Measurements from ENCODE around the gene DLG1. TPM values are rescaled to one million over a fixed set of nuclear protein-coding genes. Genes with fewer than 3 reads are reported as not detected.
A peak's percentile ranks its signal among the peaks of the same experiment; 100 is the strongest.

DLG1 gene
- total RNA-seq, 1 donor from 2014 or later = 115 TPM

DNA sequence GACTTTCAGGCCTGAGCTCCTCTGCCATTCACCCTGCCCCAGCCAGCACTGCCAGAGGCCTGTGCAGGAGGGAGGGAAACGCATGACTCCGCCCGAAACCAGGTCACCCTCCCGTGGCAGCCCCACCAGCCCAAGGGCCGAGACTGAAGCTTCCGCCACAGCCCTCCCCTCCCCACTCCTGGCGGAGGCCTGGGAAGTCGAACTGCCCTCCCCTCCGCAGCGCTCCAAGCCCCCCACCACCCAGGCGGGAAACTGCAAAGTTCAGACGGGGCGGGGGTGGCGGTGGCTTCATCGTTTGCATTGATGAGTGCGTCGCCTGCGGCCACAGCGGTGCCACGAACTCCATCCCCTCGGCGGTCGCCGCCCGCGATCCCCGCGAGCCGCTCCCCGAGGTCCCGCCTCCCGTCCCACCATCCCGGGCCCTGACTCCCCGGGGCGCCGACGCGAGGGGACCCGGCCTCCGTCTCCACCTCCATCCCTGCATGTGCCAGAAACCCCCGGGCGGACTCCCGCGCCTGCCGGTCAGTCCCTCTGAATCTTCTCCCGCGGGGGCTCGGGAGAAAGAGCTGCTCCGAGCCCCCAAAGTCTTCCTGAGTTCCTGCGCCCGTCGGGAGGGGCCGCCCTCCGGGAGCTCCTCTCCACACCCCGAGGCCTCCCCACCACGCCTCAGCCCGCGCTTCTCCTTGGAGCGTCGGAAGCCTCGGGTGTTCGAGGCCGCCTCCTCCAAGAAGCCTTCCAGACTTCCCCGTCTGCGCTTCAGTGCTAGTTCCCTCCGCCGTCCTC is 269.5 kb downstream of the DLG1 start:
- Histone ChIP-seq H3K9me3 (no peaks in the 10 kb centered on the region), H3K27ac (peak overlapping the region; percentile 69), H3K4me1 (peaks cover 26% of the 10 kb centered on the region), H3K27me3 (no peaks in the 10 kb centered on the region), H3K36me3 (no peaks in the 10 kb centered on the region), H3K4me3 (peak overlapping the region; percentile 50 to 68)
- peak in 1 of 2 donors; percentile 19 for TF ChIP-seq POLR2AphosphoS5 (IDR thresholded peaks at IDR 0.05; ENCODE audit: insufficient read depth in 1 of 2, low read depth in 1 of 2)
- TF ChIP-seq, protein P1, sequence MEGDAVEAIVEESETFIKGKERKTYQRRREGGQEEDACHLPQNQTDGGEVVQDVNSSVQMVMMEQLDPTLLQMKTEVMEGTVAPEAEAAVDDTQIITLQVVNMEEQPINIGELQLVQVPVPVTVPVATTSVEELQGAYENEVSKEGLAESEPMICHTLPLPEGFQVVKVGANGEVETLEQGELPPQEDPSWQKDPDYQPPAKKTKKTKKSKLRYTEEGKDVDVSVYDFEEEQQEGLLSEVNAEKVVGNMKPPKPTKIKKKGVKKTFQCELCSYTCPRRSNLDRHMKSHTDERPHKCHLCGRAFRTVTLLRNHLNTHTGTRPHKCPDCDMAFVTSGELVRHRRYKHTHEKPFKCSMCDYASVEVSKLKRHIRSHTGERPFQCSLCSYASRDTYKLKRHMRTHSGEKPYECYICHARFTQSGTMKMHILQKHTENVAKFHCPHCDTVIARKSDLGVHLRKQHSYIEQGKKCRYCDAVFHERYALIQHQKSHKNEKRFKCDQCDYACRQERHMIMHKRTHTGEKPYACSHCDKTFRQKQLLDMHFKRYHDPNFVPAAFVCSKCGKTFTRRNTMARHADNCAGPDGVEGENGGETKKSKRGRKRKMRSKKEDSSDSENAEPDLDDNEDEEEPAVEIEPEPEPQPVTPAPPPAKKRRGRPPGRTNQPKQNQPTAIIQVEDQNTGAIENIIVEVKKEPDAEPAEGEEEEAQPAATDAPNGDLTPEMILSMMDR (IDR thresholded peaks at IDR 0.05) = no peak
- TF ChIP-seq POLR2A (IDR thresholded peaks at IDR 0.05) = no peak
- intact Hi-C loops (cut with DNase I) = no loop called here
- DNase-seq (ENCODE audit: extremely low spot score in 2 of 2) = peak in 1 of 2 donors; percentile 86

DNA sequence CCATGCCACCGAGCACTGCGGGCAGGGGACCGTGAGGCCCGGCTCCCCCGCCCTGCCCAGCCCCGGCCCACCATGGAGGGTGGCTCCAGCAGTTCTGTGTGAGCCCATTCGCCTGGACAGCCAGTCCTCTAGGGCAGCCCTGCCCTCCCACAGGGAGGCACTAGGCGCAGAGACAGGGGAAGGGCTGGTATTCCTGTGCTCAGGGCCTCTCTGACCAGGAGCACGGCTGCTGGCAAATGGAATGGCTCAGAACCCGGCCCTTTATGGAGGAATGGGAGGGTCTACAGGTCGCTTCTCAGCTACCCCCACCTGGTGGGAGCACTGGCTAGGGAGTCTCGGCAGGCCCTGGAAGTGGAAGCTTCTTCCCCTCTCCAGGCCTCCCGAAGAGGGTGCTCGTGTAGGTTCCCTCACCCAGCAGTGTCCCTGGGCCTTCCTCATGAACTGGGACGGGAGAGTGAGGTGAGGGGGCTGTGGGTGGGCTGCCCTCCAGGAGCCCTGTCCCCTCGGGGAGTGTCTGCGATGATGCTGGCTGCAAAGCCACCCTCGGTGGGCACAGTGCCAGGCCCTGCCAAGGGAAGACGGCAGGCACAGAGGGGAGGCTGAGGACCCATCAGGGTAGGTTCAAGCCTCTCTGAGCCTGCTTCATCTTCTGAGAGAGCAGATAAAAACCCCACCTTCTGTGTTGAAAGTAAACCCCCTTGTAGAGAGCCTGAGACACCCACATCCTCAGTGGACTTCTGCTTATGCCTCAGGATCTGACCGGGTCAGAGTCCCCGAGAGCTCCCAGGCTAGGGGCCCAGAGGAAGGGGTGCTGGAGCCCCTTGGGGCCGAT is 270.3 kb downstream of the DLG1 start:
- Histone ChIP-seq H3K4me3 (peak overlapping the region; percentile 50 to 68), H3K4me1 (peaks cover 26% of the 10 kb centered on the region), H3K27ac (peak overlapping the region; percentile 69), H3K36me3 (no peaks in the 10 kb centered on the region), H3K27me3 (no peaks in the 10 kb centered on the region), H3K9me3 (no peaks in the 10 kb centered on the region)
- intact Hi-C loops (cut with DNase I) = no loop called here
- TF ChIP-seq, protein P1 (IDR thresholded peaks at IDR 0.05) = no peak
- TF ChIP-seq POLR2AphosphoS5 (IDR thresholded peaks at IDR 0.05; ENCODE audit: insufficient read depth in 1 of 2, low read depth in 1 of 2) (no peak), POLR2A (IDR thresholded peaks at IDR 0.05) (no peak)
- peak in 1 of 2 donors; percentile 86 for DNase-seq (ENCODE audit: extremely low spot score in 2 of 2)

- intact Hi-C loops (cut with DNase I) = no loop called here
- H3K4me3 ChIP-seq = no peak overlapping the region
- H3K36me3 ChIP-seq = no peaks in the 10 kb centered on the region
- peaks cover 26% of the 10 kb centered on the region for H3K4me1 ChIP-seq
- peak in 1 of 2 donors; percentile 85 for DNase-seq (ENCODE audit: extremely low spot score in 2 of 2)
- no peaks in the 10 kb centered on the region for H3K9me3 ChIP-seq
- no peak overlapping the region for H3K27ac ChIP-seq
- H3K27me3 ChIP-seq = no peaks in the 10 kb centered on the region
- TF ChIP-seq, protein P1 (IDR thresholded peaks at IDR 0.05) = no peak
- no peak for TF ChIP-seq POLR2A (IDR thresholded peaks at IDR 0.05)
- TF ChIP-seq POLR2AphosphoS5 (IDR thresholded peaks at IDR 0.05; ENCODE audit: insufficient read depth in 1 of 2, low read depth in 1 of 2) = no peak
These were observed 271.1 kb downstream of the DLG1 start for GRCh38 chr3:197027151-197027895.

DNA sequence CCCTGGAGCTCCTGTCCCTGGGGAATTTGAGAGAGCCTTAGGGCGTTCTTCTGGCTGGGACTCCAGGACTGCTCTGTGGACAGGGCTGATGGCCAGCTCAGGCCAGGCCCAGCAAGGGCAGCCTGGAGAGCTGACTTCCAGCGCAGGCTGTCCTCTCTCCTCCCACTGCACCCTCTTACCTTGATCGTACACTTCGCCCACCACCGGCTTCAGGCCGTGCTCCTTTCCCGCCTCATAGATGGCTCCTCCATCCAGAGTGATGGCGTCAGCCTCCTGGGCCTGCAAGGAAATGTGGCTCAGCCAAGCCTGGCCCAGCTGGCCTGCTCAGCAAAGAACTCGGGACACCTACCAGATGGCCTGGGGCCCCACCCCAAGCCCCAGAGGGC is 271.9 kb downstream of the DLG1 start:
- Histone ChIP-seq H3K9me3 (no peaks in the 10 kb centered on the region), H3K27me3 (no peaks in the 10 kb centered on the region), H3K4me3 (no peak overlapping the region), H3K27ac (no peak overlapping the region), H3K36me3 (no peaks in the 10 kb centered on the region), H3K4me1 (peaks cover 24% of the 10 kb centered on the region)
- DNase-seq (ENCODE audit: extremely low spot score in 2 of 2) = no peak
- intact Hi-C loops (cut with DNase I) = no loop called here
- no peak for TF ChIP-seq POLR2AphosphoS5 (IDR thresholded peaks at IDR 0.05; ENCODE audit: insufficient read depth in 1 of 2, low read depth in 1 of 2)
- TF ChIP-seq, protein P1 (IDR thresholded peaks at IDR 0.05) = no peak
- TF ChIP-seq POLR2A (IDR thresholded peaks at IDR 0.05) = no peak
